ENCODE results near the gene RTCB.
A peak's percentile ranks its signal among the peaks of the same experiment; 100 is the strongest.

The RTCB gene

GRCh38 chr22:32411829-32412592 lies at the start of gene RTCB:
Gene RTCB, minus strand, starts transcription at chr22:32412247. Its CDS starts 91 bp downstream, at chr22:32412156.
- DNase-seq (ENCODE audit: low read depth), result peak; percentile 89

GRCh38 chr22:32457031-32457430 lies 45.0 kb upstream of the RTCB start:
- no peak for DNase-seq (ENCODE audit: low read depth)

GRCh38 chr22:32448980-32449379 lies 36.9 kb upstream of the RTCB start:
- no peak for DNase-seq (ENCODE audit: low read depth)

GRCh38 chr22:32446321-32446720 lies 34.3 kb upstream of the RTCB start:
- no peak for DNase-seq (ENCODE audit: low read depth)

- DNase-seq (ENCODE audit: low read depth), result no peak
These were observed 32.0 kb upstream of the RTCB start for GRCh38 chr22:32444068-32444467.

GRCh38 chr22:32430352-32430751 lies 18.3 kb upstream of the RTCB start:
- no peak for DNase-seq (ENCODE audit: low read depth)

GRCh38 chr22:32426881-32427280 lies 14.8 kb upstream of the RTCB start:
- DNase-seq (ENCODE audit: low read depth), result no peak

- no peak for DNase-seq (ENCODE audit: low read depth)
These were observed 11.6 kb upstream of the RTCB start for GRCh38 chr22:32423664-32424063.

GRCh38 chr22:32422062-32422461 lies 10.0 kb upstream of the RTCB start:
- no peak for DNase-seq (ENCODE audit: low read depth)

- DNase-seq (ENCODE audit: low read depth), result no peak
These were observed 9.4 kb upstream of the RTCB start for GRCh38 chr22:32421484-32421883.

- DNase-seq (ENCODE audit: low read depth), result no peak
These were observed 5.9 kb upstream of the RTCB start for GRCh38 chr22:32417906-32418305.

GRCh38 chr22:32416556-32417085 lies 4.6 kb upstream of the RTCB start:
- no peak for DNase-seq (ENCODE audit: low read depth)

GRCh38 chr22:32414191-32414590 lies 2.1 kb upstream of the RTCB start:
- no peak for DNase-seq (ENCODE audit: low read depth)

GRCh38 chr22:32413719-32414118 lies 1.7 kb upstream of the RTCB start:
- DNase-seq (ENCODE audit: low read depth), result no peak

- no peak for DNase-seq (ENCODE audit: low read depth)
These were observed 645 bp downstream of the RTCB start for GRCh38 chr22:32411402-32411801.

GRCh38 chr22:32410459-32410858 lies 1.6 kb downstream of the RTCB start:
- no peak for DNase-seq (ENCODE audit: low read depth)

- DNase-seq (ENCODE audit: low read depth), result no peak
These were observed 2.1 kb downstream of the RTCB start for GRCh38 chr22:32409977-32410376.

- DNase-seq (ENCODE audit: low read depth), result no peak
These were observed 4.1 kb downstream of the RTCB start for GRCh38 chr22:32407936-32408335.

GRCh38 chr22:32407312-32407711 lies 4.7 kb downstream of the RTCB start:
- DNase-seq (ENCODE audit: low read depth), result no peak

GRCh38 chr22:32404021-32404420 lies 8.0 kb downstream of the RTCB start:
- no peak for DNase-seq (ENCODE audit: low read depth)

- no peak for DNase-seq (ENCODE audit: low read depth)
These were observed 10.6 kb downstream of the RTCB start for GRCh38 chr22:32401486-32401885.

GRCh38 chr22:32396746-32397145 lies 15.3 kb downstream of the RTCB start:
- DNase-seq (ENCODE audit: low read depth), result no peak

- DNase-seq (ENCODE audit: low read depth), result no peak
These were observed 15.8 kb downstream of the RTCB start for GRCh38 chr22:32396255-32396654.

- DNase-seq (ENCODE audit: low read depth), result no peak
These were observed 16.9 kb downstream of the RTCB start for GRCh38 chr22:32395107-32395506.
